ENCODE measurements around the gene KLHL21. TPM values are rescaled to one million over a fixed set of nuclear protein-coding genes. Genes with fewer than 3 reads are reported as not detected.

KLHL21 gene
- total RNA-seq, 1 donor from 2014 or later = 26.0 TPM

GRCh38 chr1:6601049-6601922 is 1.4 kb downstream of the KLHL21 start:
- intact Hi-C loops (cut with micrococcal nuclease) = loop anchor here (1.0 to 10.0 kb wide), 8 partner anchors 22 to 1364 kb away; partner anchors contain the start of genes DNAJC11, ICMT, NOL9 and NPHP4

- intact Hi-C loops (cut with micrococcal nuclease) = loop anchor here (1.0 to 10.0 kb wide), 8 partner anchors 21 to 1364 kb away; partner anchors contain the start of genes DNAJC11, ICMT, NOL9 and NPHP4
Observed at GRCh38 chr1:6600410-6601048, 2.1 kb downstream of the KLHL21 start.

GRCh38 chr1:6599991-6600390 is 2.7 kb downstream of the KLHL21 start:
- intact Hi-C loops (cut with micrococcal nuclease) = loop anchor here (2.0 to 10.0 kb wide), 5 partner anchors 13 to 1365 kb away; partner anchors contain the start of genes ICMT, NPHP4, PARK7 and PHF13

- intact Hi-C loops (cut with micrococcal nuclease) = loop anchor here (2.0 kb wide), 1 partner anchor 13 kb away; the partner anchor contains the start of gene PHF13
Observed at GRCh38 chr1:6599141-6599975, 3.3 kb downstream of the KLHL21 start.

GRCh38 chr1:6597777-6598131 is 4.9 kb downstream of the KLHL21 start:
- intact Hi-C loops (cut with micrococcal nuclease) = loop anchor here (2.0 kb wide), 1 partner anchor 15 kb away; the partner anchor contains the start of gene PHF13

- intact Hi-C loops (cut with micrococcal nuclease) = no loop called here
Observed at GRCh38 chr1:6596886-6597776, 5.5 kb downstream of the KLHL21 start.

- intact Hi-C loops (cut with micrococcal nuclease) = no loop called here
Observed at GRCh38 chr1:6596351-6596750, 6.3 kb downstream of the KLHL21 start.

- intact Hi-C loops (cut with micrococcal nuclease) = no loop called here
Observed at GRCh38 chr1:6594977-6595740, 7.5 kb downstream of the KLHL21 start.

- intact Hi-C loops (cut with micrococcal nuclease) = no loop called here
Observed at GRCh38 chr1:6593810-6594209, 8.9 kb downstream of the KLHL21 start.

GRCh38 chr1:6592865-6593593 is 9.6 kb downstream of the KLHL21 start:
- intact Hi-C loops (cut with micrococcal nuclease) = no loop called here

GRCh38 chr1:6592441-6592840 is 10.2 kb downstream of the KLHL21 start:
- intact Hi-C loops (cut with micrococcal nuclease) = no loop called here

GRCh38 chr1:6591644-6592043 is 11.0 kb downstream of the KLHL21 start:
- intact Hi-C loops (cut with micrococcal nuclease) = no loop called here

GRCh38 chr1:6591222-6591621 is 11.4 kb downstream of the KLHL21 start:
- intact Hi-C loops (cut with micrococcal nuclease) = no loop called here

- intact Hi-C loops (cut with micrococcal nuclease) = no loop called here
Observed at GRCh38 chr1:6590046-6590445, 12.6 kb downstream of the KLHL21 start.

- intact Hi-C loops (cut with micrococcal nuclease) = no loop called here
Observed at GRCh38 chr1:6588893-6589520, 13.7 kb downstream of the KLHL21 start.

GRCh38 chr1:6588128-6588892 is 14.4 kb downstream of the KLHL21 start:
- intact Hi-C loops (cut with micrococcal nuclease) = no loop called here

- intact Hi-C loops (cut with micrococcal nuclease) = no loop called here
Observed at GRCh38 chr1:6587261-6588005, 15.2 kb downstream of the KLHL21 start.
